ENCODE data around the gene FBXO24.

FBXO24 gene

DNA sequence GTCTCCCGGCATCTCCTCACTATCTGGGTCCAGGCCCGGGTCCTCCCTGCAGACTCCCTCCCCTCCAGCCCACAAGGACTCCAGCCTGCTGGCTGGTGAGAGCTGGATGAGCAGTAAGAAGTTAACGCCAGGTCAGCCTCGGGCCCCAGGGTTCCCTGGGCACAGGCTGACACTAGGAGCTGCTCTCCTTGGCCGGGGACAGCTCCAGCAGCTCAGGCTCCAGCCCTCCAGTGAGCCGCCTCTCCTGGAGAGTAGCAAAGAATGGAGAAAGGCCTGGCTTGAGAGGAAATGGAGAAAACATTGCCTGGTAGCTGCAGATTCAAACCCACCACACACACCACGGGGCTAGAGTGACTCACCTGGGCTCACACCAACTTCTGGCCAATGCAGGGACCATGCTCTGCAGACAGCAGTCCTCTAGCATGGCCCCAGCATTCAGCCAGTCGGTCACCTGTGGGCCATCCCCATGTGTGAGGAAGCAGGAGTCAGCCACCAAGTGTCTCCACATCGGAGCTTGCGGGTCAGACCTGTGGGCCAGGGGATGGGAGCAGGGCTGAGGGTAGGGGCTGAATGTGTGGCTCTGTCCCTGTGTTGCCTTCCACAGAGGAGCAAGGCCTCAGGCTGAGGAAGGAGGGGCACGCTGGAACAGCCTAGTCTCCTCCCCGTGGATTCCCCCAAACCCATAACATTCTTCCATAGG is 18.9 kb upstream of the FBXO24 start:
- H2BK120ac ChIP-seq (ENCODE audit: low read depth, low read length) = no peak overlapping the region
- H3K14ac ChIP-seq (ENCODE audit: low read length) = no peak overlapping the region
- H3K36me3 ChIP-seq (replicated peaks in 1 of 2; ENCODE audit: control insufficient read depth in 2 of 2, insufficient read depth in 2 of 2, low read length in 2 of 2) = peaks cover 3 to 14% of the 10 kb centered on the region in 2 donors
- H3K27me3 ChIP-seq (ENCODE audit: control insufficient read depth in 3 of 3, insufficient read depth in 3 of 3, low read depth in 1 of 3, low read length in 3 of 3) = peaks cover 0 to 13% (median 0%) of the 10 kb centered on the region in 3 experiments
- H3K23ac ChIP-seq (ENCODE audit: low read depth, low read length, poor library complexity) = no peak overlapping the region
- no peak overlapping the region for H3K9ac ChIP-seq (ENCODE audit: low read depth, low read length, poor library complexity)
- H3K4me3 ChIP-seq (ENCODE audit: low read length in 2 of 2) = no peak overlapping the region
- H2BK12ac ChIP-seq (ENCODE audit: low read length) = no peak overlapping the region
- H3K4ac ChIP-seq (ENCODE audit: low read length) = no peak overlapping the region
- no peak overlapping the region for H3K27ac ChIP-seq (replicated peaks; ENCODE audit: low read length)
- peaks cover 3% of the 10 kb centered on the region for H3K79me1 ChIP-seq (ENCODE audit: low read depth, low read length)
- no peak overlapping the region for H3K4me2 ChIP-seq (ENCODE audit: insufficient read depth, low read length, poor library complexity, severe bottlenecking)
- no peak overlapping the region for H3K18ac ChIP-seq (ENCODE audit: low read length)
- H3K4me1 ChIP-seq (ENCODE audit: control insufficient read depth in 2 of 2, insufficient read depth in 1 of 2, low read depth in 1 of 2, low read length in 2 of 2) = peaks cover 28 to 46% of the 10 kb centered on the region in 2 donors
- H2AK5ac ChIP-seq (ENCODE audit: low read depth, low read length) = no peak overlapping the region
- H2AFZ ChIP-seq (ENCODE audit: low read length) = no peak overlapping the region
- H2BK5ac ChIP-seq (ENCODE audit: low read length) = no peak overlapping the region
- no CpG with 5 or more reads among the region's 12 CpGs for WGBS, 2 donors (ENCODE audit: extremely low coverage in 2 of 2, insufficient read length in 2 of 2, insufficient replicate concordance in 1 of 2)
- no peak overlapping the region for H4K91ac ChIP-seq (ENCODE audit: low read depth, low read length, poor library complexity)
- peaks cover 0 to 2% of the 10 kb centered on the region in 2 donors for H3K9me3 ChIP-seq (replicated peaks in 1 of 2; ENCODE audit: control insufficient read depth in 2 of 2, insufficient read depth in 1 of 2, low read depth in 1 of 2, low read length in 2 of 2)
- H2BK15ac ChIP-seq (ENCODE audit: low read length) = no peak overlapping the region
- no peak overlapping the region for H4K8ac ChIP-seq (ENCODE audit: low read depth, low read length)
- no peak for DNase-seq (ENCODE audit: low spot score)

DNA sequence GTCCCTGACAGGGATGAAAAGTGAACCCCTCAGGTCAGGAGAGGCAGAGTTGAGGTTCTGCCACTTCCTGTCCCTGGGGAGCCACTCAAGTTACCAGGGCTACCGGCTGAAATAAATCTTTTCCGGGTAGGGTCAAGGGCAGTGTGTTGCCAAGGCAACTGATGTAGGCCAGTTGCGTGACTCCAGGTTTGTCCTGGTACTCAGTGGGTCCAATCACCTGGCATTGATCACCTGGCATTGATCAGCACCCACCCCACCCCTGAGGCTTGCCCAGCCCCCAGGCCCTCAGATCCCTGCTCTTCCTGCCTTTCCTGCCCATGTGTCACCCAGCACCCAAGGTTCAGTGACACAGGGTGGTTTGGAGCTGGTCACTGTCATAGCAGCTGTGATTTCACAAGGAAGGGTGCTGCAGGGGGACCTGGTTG is 18.4 kb upstream of the FBXO24 start:
- peaks cover 32 to 51% of the 10 kb centered on the region in 2 donors for H3K4me1 ChIP-seq (ENCODE audit: control insufficient read depth in 2 of 2, insufficient read depth in 1 of 2, low read depth in 1 of 2, low read length in 2 of 2)
- no peak overlapping the region for H2AFZ ChIP-seq (ENCODE audit: low read length)
- no peak overlapping the region for H4K91ac ChIP-seq (ENCODE audit: low read depth, low read length, poor library complexity)
- H3K14ac ChIP-seq (ENCODE audit: low read length) = no peak overlapping the region
- DNase-seq (ENCODE audit: low spot score) = no peak
- H3K23ac ChIP-seq (ENCODE audit: low read depth, low read length, poor library complexity) = no peak overlapping the region
- peaks cover 2 to 8% of the 10 kb centered on the region in 2 donors for H3K36me3 ChIP-seq (replicated peaks in 1 of 2; ENCODE audit: control insufficient read depth in 2 of 2, insufficient read depth in 2 of 2, low read length in 2 of 2)
- H2BK5ac ChIP-seq (ENCODE audit: low read length) = no peak overlapping the region
- H2BK120ac ChIP-seq (ENCODE audit: low read depth, low read length) = no peak overlapping the region
- H3K27ac ChIP-seq (replicated peaks; ENCODE audit: low read length) = no peak overlapping the region
- peaks cover 3% of the 10 kb centered on the region for H3K79me1 ChIP-seq (ENCODE audit: low read depth, low read length)
- H3K9me3 ChIP-seq (replicated peaks in 1 of 2; ENCODE audit: control insufficient read depth in 2 of 2, insufficient read depth in 1 of 2, low read depth in 1 of 2, low read length in 2 of 2) = peaks cover 0 to 2% of the 10 kb centered on the region in 2 donors
- no CpG with 5 or more reads among the region's 3 CpGs for WGBS, 2 donors (ENCODE audit: extremely low coverage in 2 of 2, insufficient read length in 2 of 2, insufficient replicate concordance in 1 of 2)
- H2BK12ac ChIP-seq (ENCODE audit: low read length) = no peak overlapping the region
- H3K27me3 ChIP-seq (ENCODE audit: control insufficient read depth in 3 of 3, insufficient read depth in 3 of 3, low read depth in 1 of 3, low read length in 3 of 3) = peaks cover 0 to 13% (median 0%) of the 10 kb centered on the region in 3 experiments
- H3K4me3 ChIP-seq (ENCODE audit: low read length in 2 of 2) = no peak overlapping the region
- no peak overlapping the region for H3K18ac ChIP-seq (ENCODE audit: low read length)
- H2AK5ac ChIP-seq (ENCODE audit: low read depth, low read length) = peak overlapping the region; percentile 73
- no peak overlapping the region for H2BK15ac ChIP-seq (ENCODE audit: low read length)
- H3K9ac ChIP-seq (ENCODE audit: low read depth, low read length, poor library complexity) = no peak overlapping the region
- H3K4ac ChIP-seq (ENCODE audit: low read length) = no peak overlapping the region
- no peak overlapping the region for H3K4me2 ChIP-seq (ENCODE audit: insufficient read depth, low read length, poor library complexity, severe bottlenecking)
- no peak overlapping the region for H4K8ac ChIP-seq (ENCODE audit: low read depth, low read length)

DNA sequence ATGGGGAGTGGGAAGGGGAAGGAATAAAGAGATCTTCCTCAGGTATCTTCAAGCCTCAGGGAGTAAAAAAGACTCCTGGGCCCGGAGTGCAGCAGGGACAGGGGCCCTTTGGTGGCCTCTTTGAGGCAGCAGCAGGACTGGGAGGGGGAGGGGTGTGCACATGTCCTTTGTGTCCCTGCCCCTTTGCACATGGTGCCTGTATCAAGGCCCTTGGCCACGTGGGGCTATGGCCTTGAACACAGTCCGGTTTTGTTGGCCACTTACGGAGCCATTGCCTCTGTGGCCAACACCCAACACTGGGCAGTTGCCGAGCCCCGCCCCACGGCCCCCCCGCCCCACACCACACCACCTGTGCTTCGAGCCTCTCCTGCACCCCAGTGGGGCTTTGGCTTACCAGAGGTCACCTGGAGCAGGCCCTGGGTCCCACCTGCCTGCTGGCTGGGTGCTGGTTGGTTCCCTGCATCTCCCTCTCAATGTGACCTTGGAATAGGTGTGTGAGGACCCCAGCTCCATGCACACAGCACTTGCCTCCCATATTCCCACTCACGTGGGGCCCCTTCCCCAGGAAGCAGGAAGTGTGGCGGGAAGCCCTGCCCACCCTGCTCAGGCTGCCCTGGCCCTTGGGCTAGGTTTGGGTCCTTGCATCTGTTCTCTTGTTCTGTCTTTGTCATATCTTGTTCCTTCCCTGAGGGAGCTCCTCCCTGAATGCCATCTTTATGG is 17.8 kb upstream of the FBXO24 start:
- H4K91ac ChIP-seq (ENCODE audit: low read depth, low read length, poor library complexity) = no peak overlapping the region
- peaks cover 32 to 51% of the 10 kb centered on the region in 2 donors for H3K4me1 ChIP-seq (ENCODE audit: control insufficient read depth in 2 of 2, insufficient read depth in 1 of 2, low read depth in 1 of 2, low read length in 2 of 2)
- H3K9me3 ChIP-seq (replicated peaks in 1 of 2; ENCODE audit: control insufficient read depth in 2 of 2, insufficient read depth in 1 of 2, low read depth in 1 of 2, low read length in 2 of 2) = peaks cover 0 to 2% of the 10 kb centered on the region in 2 donors
- H3K4me2 ChIP-seq (ENCODE audit: insufficient read depth, low read length, poor library complexity, severe bottlenecking) = no peak overlapping the region
- H3K14ac ChIP-seq (ENCODE audit: low read length) = no peak overlapping the region
- H4K8ac ChIP-seq (ENCODE audit: low read depth, low read length) = no peak overlapping the region
- no peak overlapping the region for H2BK12ac ChIP-seq (ENCODE audit: low read length)
- H3K27me3 ChIP-seq (ENCODE audit: control insufficient read depth in 3 of 3, insufficient read depth in 3 of 3, low read depth in 1 of 3, low read length in 3 of 3) = peaks cover 0 to 13% (median 0%) of the 10 kb centered on the region in 3 experiments
- no peak overlapping the region for H2AFZ ChIP-seq (ENCODE audit: low read length)
- peaks cover 0 to 3% of the 10 kb centered on the region in 2 donors for H3K36me3 ChIP-seq (replicated peaks in 1 of 2; ENCODE audit: control insufficient read depth in 2 of 2, insufficient read depth in 2 of 2, low read length in 2 of 2)
- H3K4ac ChIP-seq (ENCODE audit: low read length) = no peak overlapping the region
- H3K27ac ChIP-seq (replicated peaks; ENCODE audit: low read length) = no peak overlapping the region
- no peak overlapping the region for H2BK5ac ChIP-seq (ENCODE audit: low read length)
- no CpG with 5 or more reads among the region's 11 CpGs for WGBS, 2 donors (ENCODE audit: extremely low coverage in 2 of 2, insufficient read length in 2 of 2, insufficient replicate concordance in 1 of 2)
- H2AK5ac ChIP-seq (ENCODE audit: low read depth, low read length) = peak overlapping the region; percentile 73
- peak overlapping the region; percentile 52 for H3K18ac ChIP-seq (ENCODE audit: low read length)
- H3K4me3 ChIP-seq (ENCODE audit: low read length in 2 of 2) = no peak overlapping the region
- no peak overlapping the region for H3K23ac ChIP-seq (ENCODE audit: low read depth, low read length, poor library complexity)
- DNase-seq (ENCODE audit: low spot score) = no peak
- H2BK120ac ChIP-seq (ENCODE audit: low read depth, low read length) = no peak overlapping the region
- peak overlapping the region; percentile 61 for H2BK15ac ChIP-seq (ENCODE audit: low read length)
- H3K79me1 ChIP-seq (ENCODE audit: low read depth, low read length) = peaks cover 5% of the 10 kb centered on the region
- no peak overlapping the region for H3K9ac ChIP-seq (ENCODE audit: low read depth, low read length, poor library complexity)
